HG02642 (cell line): Measurements from ENCODE around the gene PRKCA.
A peak's percentile ranks its signal among the peaks of the same experiment; 100 is the strongest.
"Not testable (repeated sequence)": the region's sequence is repeated elsewhere in the genome, so short reads cannot be mapped to it uniquely, and the experiment has no call there.

Experiments
- ATAC-seq: cut with Tn5 transposase; IDR thresholded peaks from one replicate; pipeline ENCODE4 v1.9.1; 2021; ENCODE audit warnings: mild to moderate bottlenecking; ENCODE audit not compliant: unreplicated experiment, poor library complexity

Gene PRKCA

GRCh38 chr17:66287911-66288310 lies 14.5 kb upstream of the PRKCA start:
- ATAC-seq = no peak

DNA sequence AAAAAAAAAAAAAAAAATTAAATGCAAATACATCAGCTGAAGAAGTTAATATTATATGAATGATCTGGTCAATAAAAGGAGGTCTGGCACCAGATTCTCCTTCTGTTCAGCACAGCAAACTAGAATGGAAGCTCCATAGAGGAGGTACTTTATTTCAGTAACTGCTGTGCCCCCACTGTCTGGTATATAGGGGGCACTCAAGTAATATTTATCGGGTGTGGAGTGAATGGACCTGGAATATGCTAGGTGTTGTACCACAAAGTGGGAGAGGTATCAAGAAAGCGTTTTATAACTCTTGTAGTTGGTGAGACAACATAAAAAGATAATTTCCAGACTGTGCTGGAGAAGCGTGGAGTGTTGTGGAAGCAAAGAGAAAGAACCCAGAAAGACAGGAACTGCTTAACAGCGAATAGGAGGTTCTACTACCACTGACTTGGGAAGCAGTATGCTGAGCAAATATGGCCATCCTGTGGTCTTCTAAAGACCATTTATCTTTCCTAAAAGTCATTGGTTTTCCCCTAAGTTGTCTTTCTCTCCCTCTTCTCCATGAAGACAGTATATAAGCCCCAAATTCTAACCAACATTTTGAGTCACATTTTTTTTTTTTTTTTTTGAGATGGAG lies 12.2 kb upstream of the PRKCA start:
- ATAC-seq = no peak

DNA sequence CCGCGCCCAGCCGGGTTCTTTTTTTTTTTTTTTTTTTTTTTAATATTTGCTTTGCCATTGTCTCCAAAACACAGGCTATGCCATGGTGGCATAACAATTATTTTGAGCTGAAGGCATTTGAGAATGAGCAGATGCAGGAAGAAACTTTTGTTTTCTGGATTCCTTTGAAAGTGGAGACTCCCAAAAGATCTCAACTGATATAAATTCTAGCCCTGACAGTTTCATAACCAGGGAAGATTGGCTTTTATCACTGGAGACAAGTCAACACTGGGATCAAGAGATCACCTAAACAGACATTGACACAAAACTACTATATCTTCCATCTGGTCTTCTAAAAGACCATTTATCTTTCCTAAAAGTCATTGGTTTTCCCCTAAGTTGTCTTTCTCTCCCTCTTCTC lies 10.1 kb upstream of the PRKCA start:
- no peak for ATAC-seq

- no peak for ATAC-seq
Measured at GRCh38 chr17:66296289-66296725, 6.1 kb upstream of the PRKCA start.

- ATAC-seq = not testable (repeated sequence)
Measured at GRCh38 chr17:66297443-66297842, 5.0 kb upstream of the PRKCA start.

DNA sequence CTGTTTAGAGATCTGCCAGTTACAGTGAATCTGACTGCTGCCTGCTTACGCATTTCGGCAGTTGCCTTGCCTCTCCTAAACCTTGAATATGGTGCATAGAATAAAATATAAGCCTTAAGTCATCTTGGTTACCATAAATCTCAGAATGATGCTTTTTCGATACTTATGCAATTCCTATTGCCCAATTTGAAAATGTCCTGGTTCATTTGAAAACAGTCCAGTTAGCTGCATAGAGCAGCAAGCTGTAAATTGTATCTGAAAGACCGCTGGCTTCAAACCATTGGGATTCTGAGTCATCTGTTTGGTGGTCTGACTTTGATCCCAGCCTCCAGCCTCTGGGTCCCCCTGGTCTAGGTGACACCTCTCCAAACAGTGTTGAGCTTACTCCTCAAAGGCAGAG lies 2.7 kb upstream of the PRKCA start:
- no peak for ATAC-seq

DNA sequence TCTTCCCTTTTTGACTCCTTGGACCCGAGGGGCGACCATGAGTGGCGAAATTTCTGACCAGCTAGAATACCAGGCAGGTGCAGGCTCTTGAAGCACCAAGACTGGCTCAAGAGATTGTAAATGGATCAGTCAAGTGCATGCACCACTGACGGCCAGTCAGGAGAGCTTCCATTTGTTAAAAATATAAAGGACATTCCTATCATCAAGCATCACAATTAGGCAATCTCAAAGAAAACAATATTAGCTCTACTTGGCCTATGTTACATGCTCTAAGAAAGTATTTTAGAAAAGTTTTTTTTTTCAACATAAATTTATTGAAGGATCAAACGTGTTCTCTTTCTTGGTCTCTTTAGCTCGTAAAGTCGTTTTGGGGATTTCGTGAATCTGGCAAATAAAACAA lies 1.5 kb upstream of the PRKCA start:
- no peak for ATAC-seq

DNA sequence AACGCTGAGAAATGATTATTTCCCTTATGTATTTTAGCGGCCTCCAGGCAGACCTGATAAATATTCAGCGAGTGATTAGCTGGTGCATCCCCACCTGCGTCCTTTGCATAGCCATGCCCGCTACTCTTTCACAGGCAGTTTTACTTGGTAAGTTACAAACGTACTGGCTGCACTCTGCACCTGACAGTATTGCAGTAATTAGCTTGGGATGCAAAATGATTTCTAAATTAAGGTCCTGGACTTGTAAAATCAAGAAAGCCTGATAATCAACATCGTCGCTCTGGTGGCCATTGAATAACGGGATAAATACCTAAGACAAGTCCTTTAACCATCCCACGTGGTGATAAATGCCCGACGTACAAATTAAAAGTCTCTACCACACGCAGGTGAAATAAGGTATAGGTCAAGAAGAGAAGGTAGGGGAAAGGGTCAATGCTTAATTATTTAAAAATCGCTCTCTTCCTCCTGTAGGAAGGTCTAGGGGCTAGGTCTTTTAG lies 998 bp upstream of the PRKCA start:
- no peak for ATAC-seq

- ATAC-seq = peak; percentile 19
Measured at GRCh38 chr17:66302761-66303626, 581 bp downstream of the PRKCA start.

- ATAC-seq = no peak
Measured at GRCh38 chr17:66304304-66305174, 2.1 kb downstream of the PRKCA start.

DNA sequence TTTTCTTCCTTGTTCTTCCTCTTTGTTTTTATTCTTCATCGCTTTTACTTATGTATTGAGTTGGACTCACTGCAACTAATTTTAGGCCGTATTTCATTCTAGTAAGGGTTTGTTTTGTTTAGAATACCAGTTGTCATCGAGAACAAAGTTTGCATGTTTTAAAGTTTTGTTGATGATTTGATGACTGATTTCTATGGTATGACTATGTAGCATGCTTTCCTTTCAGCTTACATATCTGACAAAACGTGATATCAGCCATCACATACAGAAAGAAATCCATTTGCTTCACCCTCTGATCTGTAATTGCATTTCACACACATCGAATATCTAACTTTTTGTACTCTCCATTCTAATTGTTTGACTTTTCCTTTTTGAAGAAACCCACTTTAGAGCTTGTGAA lies 4.0 kb downstream of the PRKCA start:
- ATAC-seq = no peak

DNA sequence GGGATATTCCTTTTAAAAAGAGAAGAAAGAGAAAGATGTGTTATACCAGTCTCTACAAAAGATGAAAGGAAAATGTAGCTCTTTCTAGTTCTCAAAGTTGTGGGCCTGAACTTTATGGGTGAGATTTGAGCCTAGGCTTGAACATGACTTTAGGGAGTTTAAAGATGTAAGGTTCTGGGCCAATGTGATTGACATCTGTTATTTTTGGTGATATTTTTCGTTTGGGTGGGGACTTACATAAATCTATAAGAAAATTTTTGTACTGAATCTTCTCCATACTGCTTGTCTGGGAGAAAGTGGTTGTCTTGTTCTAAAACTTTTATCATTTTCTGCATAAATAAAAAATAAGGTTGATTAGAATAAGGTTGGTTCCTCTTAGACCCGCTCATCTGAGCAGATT lies 4.8 kb downstream of the PRKCA start:
- no peak for ATAC-seq

- ATAC-seq = no peak
Measured at GRCh38 chr17:66308856-66309255, 6.4 kb downstream of the PRKCA start.

DNA sequence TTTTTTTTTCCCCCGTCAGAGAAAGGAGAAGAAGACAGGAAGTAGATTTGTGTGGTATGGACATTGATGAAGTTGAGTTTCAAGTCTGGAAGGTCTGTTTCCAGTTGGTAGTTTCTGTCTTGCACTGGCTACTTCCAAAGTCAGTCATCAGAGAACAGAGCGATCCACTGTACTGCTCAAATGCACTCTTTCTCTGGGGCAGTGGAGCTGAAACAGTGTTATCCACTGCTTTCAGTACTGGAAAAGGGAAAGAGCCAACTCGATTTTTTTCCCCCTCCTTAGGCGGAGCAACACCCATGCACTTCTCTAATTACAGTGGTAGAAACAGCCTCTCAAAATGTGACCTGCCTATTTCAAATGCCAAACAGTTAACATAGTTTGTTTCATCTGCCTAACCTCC lies 7.4 kb downstream of the PRKCA start:
- no peak for ATAC-seq

DNA sequence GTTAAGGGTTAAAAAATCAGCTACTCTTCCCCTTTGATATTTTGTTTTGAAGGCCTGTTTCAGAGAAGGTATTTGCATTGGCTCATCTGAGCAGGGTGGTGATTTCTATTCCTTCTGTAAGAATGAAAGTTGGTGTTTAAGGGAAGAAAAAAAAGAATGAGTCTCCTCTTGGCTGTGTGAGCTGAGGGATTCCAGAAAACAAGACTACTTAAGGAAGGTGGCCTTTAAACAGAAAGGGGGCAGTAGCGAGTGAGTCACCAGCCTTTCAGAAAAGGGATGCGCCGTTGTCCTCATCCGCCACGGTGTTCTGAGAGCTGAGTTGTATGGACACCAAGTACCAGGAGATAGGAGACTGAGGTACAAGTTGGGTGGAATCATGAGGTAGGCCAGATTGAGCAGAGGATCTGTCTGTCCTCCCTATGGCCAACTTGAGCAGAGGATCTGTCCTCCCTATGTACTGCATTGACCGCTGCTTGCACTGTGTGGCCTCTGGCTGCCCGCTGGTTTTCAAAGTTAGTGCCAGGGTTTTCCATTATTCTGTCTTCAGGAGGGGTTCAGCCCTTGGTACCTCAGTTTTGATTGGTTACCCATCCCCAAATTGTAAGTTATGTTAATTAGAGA lies 8.2 kb downstream of the PRKCA start:
- no peak for ATAC-seq

- no peak for ATAC-seq
Measured at GRCh38 chr17:66312912-66313311, 10.5 kb downstream of the PRKCA start.

DNA sequence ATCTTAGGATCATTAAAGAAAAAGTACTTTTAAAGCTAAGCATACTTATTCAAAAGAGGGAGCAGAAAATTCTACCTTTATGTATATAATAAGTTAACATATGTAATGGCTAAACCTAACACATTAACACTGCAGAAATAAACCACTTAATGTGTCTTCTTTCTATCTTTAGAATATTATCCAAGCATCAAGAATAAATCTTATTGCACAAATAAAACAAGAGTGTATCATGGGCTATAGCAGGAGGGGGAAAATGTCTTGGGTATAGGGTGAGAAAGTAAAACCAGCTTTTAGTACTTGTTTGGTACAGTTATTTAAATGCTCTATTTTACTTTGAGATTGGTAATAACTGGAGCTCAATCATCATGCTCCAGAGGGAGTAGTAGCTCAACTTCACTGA lies 10.9 kb downstream of the PRKCA start:
- ATAC-seq = no peak

DNA sequence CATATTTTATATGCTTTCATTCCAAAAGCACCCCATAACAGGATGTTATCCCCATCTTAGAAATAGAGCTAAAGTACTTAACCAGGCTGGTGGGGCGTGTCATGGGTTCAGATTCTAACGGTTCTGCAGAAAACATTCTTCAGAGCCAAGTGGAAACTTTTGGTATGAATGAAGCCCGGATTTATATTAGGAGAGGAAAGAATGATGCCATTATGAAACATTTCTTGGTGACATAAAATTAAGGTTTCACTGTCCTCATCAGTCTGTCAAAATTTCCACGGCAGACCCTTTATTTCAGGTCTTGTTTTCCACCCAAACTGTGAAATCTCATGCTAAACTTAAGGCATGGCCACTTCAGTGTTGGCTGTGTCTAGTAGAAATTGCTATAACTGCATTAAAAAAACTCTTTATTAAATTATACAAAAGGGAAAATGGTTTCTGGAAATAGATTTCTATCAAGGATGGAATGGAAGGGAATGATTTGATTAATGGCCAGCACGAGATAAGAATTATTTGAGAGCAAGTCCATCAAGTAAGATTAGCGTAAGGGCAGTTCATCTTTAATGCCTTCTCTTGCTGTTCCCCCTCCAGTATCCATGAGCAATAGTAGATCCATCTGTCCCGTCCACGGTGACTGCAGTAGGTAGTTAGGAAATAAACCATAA lies 11.7 kb downstream of the PRKCA start:
- ATAC-seq = no peak

DNA sequence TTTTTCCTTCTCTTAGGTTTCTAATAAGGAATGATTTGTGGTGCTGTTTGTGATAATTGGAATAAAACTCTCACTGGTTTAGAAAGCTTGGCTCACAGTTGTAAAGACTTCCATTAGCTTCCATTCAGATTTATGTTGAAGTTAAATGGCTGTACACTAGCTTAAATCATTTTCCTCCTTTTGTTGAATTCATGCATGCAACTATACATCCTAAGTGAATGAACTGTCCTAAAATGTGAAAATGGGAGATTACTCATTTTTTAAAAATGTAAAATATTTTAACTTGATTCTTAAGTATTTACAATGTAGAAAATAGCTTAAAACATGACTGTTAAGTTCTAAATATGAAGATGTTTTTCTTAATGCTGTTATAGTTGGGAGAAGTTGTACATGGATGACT lies 15.2 kb downstream of the PRKCA start:
- no peak for ATAC-seq

DNA sequence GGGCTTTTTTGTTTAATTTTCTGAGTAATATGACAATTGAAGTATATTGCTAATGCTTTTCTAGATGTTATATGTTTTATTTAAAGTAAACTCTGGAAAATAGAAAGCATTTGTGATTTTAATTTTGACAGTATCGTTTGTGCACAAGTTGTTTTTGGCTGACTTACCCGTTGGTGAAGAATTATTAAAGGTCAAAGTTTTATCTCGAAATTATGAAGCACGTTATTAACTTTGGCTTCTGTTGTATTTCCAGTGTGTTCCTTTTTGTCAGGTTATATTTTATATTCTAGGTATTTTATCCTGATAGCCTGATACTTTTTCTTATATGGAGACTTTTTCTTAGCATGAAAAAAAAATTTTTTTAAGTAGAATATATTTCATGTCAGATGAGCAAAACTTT lies 16.8 kb downstream of the PRKCA start:
- ATAC-seq = no peak
